ENCODE measurements around the gene P3H1. TPM values are rescaled to one million over a fixed set of nuclear protein-coding genes. Genes with fewer than 3 reads are reported as not detected.

P3H1 gene
- polyA plus RNA-seq, 3 donors: 16.8 to 56.9 (median 16.9) TPM

- Histone ChIP-seq H3K4me1 (ENCODE audit: control insufficient read depth in 1 of 2, insufficient read depth in 2 of 2, low read length in 2 of 2) (peaks cover 7 to 11% of the 10 kb centered on the region in 2 donors), H3K9ac (ENCODE audit: insufficient read depth, low read length, poor library complexity, severe bottlenecking) (peak within 1 kb of the TSS; percentile 43), H3K4me2 (replicated peaks; ENCODE audit: extremely low read depth, low read length, poor library complexity, severe bottlenecking) (peak within 1 kb of the TSS; percentile 65), H3K27me3 (ENCODE audit: control insufficient read depth in 2 of 2, insufficient read depth in 2 of 2, low read length in 2 of 2) (peaks cover 4 to 24% of the 10 kb centered on the region in 2 donors), H3K27ac (ENCODE audit: low read depth in 1 of 2, low read length in 2 of 2) (no peak within 1 kb of the TSS), H3K79me2 (ENCODE audit: insufficient read depth, low read length) (no peaks in the 10 kb centered on the region), H3K4me3 (replicated peaks in 1 of 3; ENCODE audit: low read depth in 2 of 3, low read length in 3 of 3) (peak within 1 kb of the TSS; percentile 14 to 56 (median 17)), H3K36me3 (replicated peaks in 1 of 2; ENCODE audit: control insufficient read depth in 1 of 2, insufficient read depth in 2 of 2, low read length in 2 of 2) (peaks cover 14 to 22% of the 10 kb centered on the region in 2 donors), H4K20me1 (ENCODE audit: insufficient read depth, low read length) (no peaks in the 10 kb centered on the region), H3K9me3 (replicated peaks in 1 of 2; ENCODE audit: control insufficient read depth in 1 of 2, insufficient read depth in 1 of 2, low read length in 2 of 2) (no peaks in the 10 kb centered on the region), H2AFZ (ENCODE audit: insufficient read depth, low read depth, low read length, poor library complexity, severe bottlenecking) (peak within 1 kb of the TSS; percentile 53)
- TF ChIP-seq CTCF (IDR thresholded peaks at IDR 0.05): no peak
- DNase-seq: no peak
- Mint-ChIP-seq H3K9me3 (peaks cover 0 to 7% (median 1%) of the 10 kb centered on the region in 7 donors), H3K4me1 (peaks cover 13% of the 10 kb centered on the region), H3K36me3 (peaks cover 36 to 37% of the 10 kb centered on the region in 2 donors), H3K27ac (peak within 1 kb of the TSS in 2 of 7 donors; percentile 39 to 81), H3K4me3 (peak within 1 kb of the TSS; percentile 77 to 90), H3K27me3 (ENCODE audit: low read depth in 3 of 3) (peaks cover 21 to 29% (median 25%) of the 10 kb centered on the region in 3 donors)
- intact Hi-C loops (cut with micrococcal nuclease): loop anchor here in 1 of 2 donors (5.0 kb wide), 1 partner anchor 127 kb away; no protein-coding TSS in a partner anchor
- WGBS (ENCODE audit: insufficient coverage): 5% methylated on average over 54 of the region's 54 CpGs
These were observed 18.3 kb upstream of the P3H1 start, which contains the start of gene TMEM269 for GRCh38 chr1:42784946-42785693. Gene TMEM269 (plus strand): TSS chr1:42784991. CDS start chr1:42789894, 4,903 bp downstream.

DNA sequence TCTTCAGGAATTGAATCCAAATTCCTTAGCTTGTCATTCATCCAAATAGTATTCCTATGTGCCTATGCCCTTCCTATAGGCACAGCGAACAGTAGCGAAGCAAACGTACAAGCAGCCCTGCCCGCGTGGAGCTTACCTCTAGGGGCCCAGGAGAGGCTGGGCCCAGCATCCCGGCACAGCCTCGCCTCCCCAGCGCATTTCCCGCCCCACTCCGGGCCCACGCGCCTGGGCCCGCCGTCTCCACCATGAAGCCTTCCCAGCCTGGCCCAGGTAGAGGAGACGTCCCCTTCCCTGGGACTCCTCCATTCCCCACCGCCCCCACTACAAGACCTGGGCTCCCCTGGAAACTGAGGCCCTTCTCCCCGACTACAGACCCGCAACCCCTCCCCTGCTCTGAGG is 17.7 kb upstream of the P3H1 start:
- intact Hi-C loops (cut with micrococcal nuclease): loop anchor here in 1 of 2 donors (5.0 kb wide), 1 partner anchor 128 kb away; no protein-coding TSS in a partner anchor
- H4K20me1 ChIP-seq (ENCODE audit: insufficient read depth, low read length): no peaks in the 10 kb centered on the region
- H3K4me3 Mint-ChIP-seq: peak overlapping the region; percentile 77 to 90
- H3K4me1 Mint-ChIP-seq: peaks cover 13% of the 10 kb centered on the region
- TF ChIP-seq CTCF (IDR thresholded peaks at IDR 0.05): no peak
- H3K9me3 ChIP-seq (replicated peaks in 1 of 2; ENCODE audit: control insufficient read depth in 1 of 2, insufficient read depth in 1 of 2, low read length in 2 of 2): no peaks in the 10 kb centered on the region
- 97% methylated on average over 12 of the region's 18 CpGs for WGBS (ENCODE audit: insufficient coverage)
- H3K27me3 Mint-ChIP-seq (ENCODE audit: low read depth in 3 of 3): peaks cover 21 to 29% (median 25%) of the 10 kb centered on the region in 3 donors
- peaks cover 7 to 11% of the 10 kb centered on the region in 2 donors for H3K4me1 ChIP-seq (ENCODE audit: control insufficient read depth in 1 of 2, insufficient read depth in 2 of 2, low read length in 2 of 2)
- DNase-seq: no peak
- no peak overlapping the region for H2AFZ ChIP-seq (ENCODE audit: insufficient read depth, low read depth, low read length, poor library complexity, severe bottlenecking)
- peaks cover 42% of the 10 kb centered on the region in 2 donors for H3K36me3 Mint-ChIP-seq
- peaks cover 4 to 24% of the 10 kb centered on the region in 2 donors for H3K27me3 ChIP-seq (ENCODE audit: control insufficient read depth in 2 of 2, insufficient read depth in 2 of 2, low read length in 2 of 2)
- H3K27ac Mint-ChIP-seq: no peak overlapping the region
- peak overlapping the region; percentile 43 for H3K9ac ChIP-seq (ENCODE audit: insufficient read depth, low read length, poor library complexity, severe bottlenecking)
- H3K9me3 Mint-ChIP-seq: peaks cover 0 to 7% (median 1%) of the 10 kb centered on the region in 7 donors
- peak overlapping the region; percentile 65 for H3K4me2 ChIP-seq (replicated peaks; ENCODE audit: extremely low read depth, low read length, poor library complexity, severe bottlenecking)
- H3K79me2 ChIP-seq (ENCODE audit: insufficient read depth, low read length): no peaks in the 10 kb centered on the region
- no peak overlapping the region for H3K27ac ChIP-seq (ENCODE audit: low read depth in 1 of 2, low read length in 2 of 2)
- H3K4me3 ChIP-seq (replicated peaks in 1 of 3; ENCODE audit: low read depth in 2 of 3, low read length in 3 of 3): peak overlapping the region in 1 of 3 experiments; percentile 56
- peaks cover 14 to 28% of the 10 kb centered on the region in 2 donors for H3K36me3 ChIP-seq (replicated peaks in 1 of 2; ENCODE audit: control insufficient read depth in 1 of 2, insufficient read depth in 2 of 2, low read length in 2 of 2)

All from CD14-positive monocyte (primary cell).